ENCODE measurements around the gene HVCN1.

HVCN1 gene

DNA sequence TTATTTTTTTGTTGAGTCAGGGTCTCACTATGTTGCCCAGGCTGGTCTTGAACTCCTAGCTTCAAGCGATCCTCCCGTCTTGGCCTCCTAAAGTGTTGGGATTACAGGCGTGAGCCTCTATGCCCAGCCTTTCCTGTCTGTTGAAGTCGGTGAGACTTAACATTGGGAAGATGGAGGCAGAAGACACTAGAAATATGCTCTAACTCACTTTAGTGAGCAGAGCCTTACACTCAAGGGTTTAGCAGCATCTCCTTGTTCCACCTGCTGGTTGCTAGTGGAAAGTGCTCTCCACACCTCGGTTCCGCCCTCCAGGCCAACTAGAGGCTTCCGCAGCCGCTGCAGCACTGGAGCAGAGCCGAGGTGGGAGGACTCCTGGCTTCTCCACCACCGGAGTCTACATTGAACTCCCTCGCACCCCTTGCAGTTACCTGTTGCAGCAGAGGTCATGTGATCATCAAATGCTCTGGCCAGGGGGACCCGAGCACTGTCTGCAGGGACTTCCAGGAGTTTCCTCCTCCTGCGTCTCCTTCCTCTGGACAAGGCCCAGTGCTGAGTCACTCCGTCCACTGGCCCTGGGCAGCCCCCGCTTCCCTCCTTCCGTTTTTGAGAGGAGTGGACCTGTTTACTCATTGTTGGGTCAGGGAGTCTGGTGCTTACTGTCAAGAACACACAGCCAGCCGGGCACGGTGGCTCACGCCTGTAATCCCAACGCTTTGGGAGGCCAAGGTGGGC lies 9.4 kb upstream of the HVCN1 start:
- Histone ChIP-seq H3K36me3 (ENCODE audit: control insufficient read depth, insufficient read depth, low read length) (no peaks in the 10 kb centered on the region), H3K27me3 (ENCODE audit: control insufficient read depth, insufficient read depth, low read length) (no peaks in the 10 kb centered on the region), H3K4me3 (ENCODE audit: low read depth, low read length) (no peak overlapping the region), H3K4me1 (ENCODE audit: control insufficient read depth, insufficient read depth, low read length) (peaks cover 3% of the 10 kb centered on the region; the same call in 1 of the 2 replicates), H3K9me3 (ENCODE audit: control insufficient read depth, insufficient read depth, low read depth, low read length) (no peaks in the 10 kb centered on the region), H3K9ac (ENCODE audit: low read length) (no peak overlapping the region), H3K27ac (ENCODE audit: low read depth, low read length) (no peak overlapping the region)

DNA sequence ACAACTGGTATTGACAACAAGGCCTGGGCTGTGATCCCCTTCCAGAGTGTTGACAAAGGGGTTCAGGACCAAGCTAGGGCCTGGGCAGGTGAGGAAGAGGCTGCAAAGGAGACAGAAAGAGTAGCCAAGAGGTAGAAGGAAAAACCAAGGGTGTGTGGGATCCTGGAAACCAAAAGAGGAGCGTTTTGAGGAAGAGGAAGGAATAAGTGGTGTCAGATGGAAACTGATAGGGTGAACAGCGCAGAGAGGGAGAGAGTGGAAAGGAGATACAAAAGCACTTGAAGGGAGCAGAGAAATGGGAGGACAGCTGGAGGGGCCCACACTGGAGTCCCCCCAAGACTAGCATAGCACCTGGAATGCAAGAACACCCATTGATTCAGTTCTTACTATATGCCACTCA lies 8.3 kb upstream of the HVCN1 start:
- no peaks in the 10 kb centered on the region for H3K36me3 ChIP-seq (ENCODE audit: control insufficient read depth, insufficient read depth, low read length)
- H3K27ac ChIP-seq (ENCODE audit: low read depth, low read length) = no peak overlapping the region
- no peak overlapping the region for H3K9ac ChIP-seq (ENCODE audit: low read length)
- no peak overlapping the region for H3K4me3 ChIP-seq (ENCODE audit: low read depth, low read length)
- no peaks in the 10 kb centered on the region for H3K9me3 ChIP-seq (ENCODE audit: control insufficient read depth, insufficient read depth, low read depth, low read length)
- no peaks in the 10 kb centered on the region for H3K27me3 ChIP-seq (ENCODE audit: control insufficient read depth, insufficient read depth, low read length)
- H3K4me1 ChIP-seq (ENCODE audit: control insufficient read depth, insufficient read depth, low read length) = peaks cover 3% of the 10 kb centered on the region; the same call in 1 of the 2 replicates

DNA sequence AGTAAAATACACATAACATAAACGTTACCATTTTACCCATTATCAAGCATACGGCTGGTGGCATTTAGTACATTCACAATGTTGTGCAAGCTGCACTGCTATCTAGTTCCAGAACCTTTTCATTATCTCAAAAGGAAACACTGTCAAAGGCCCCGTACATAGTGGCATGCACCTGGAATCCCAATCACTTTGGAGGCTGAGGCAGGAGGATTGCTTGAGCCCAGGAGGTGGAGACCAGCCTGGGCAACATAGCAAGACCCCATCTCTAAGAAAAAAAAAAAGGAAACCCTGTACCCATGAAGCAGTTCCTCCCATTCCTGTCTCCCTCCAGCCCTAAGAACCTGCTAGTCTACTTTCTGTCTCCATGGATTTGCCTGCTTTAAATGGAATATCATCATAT lies 7.4 kb upstream of the HVCN1 start:
- H3K9ac ChIP-seq (ENCODE audit: low read length) = no peak overlapping the region
- H3K4me3 ChIP-seq (ENCODE audit: low read depth, low read length) = no peak overlapping the region
- no peaks in the 10 kb centered on the region for H3K9me3 ChIP-seq (ENCODE audit: control insufficient read depth, insufficient read depth, low read depth, low read length)
- no peak overlapping the region for H3K27ac ChIP-seq (ENCODE audit: low read depth, low read length)
- no peaks in the 10 kb centered on the region for H3K36me3 ChIP-seq (ENCODE audit: control insufficient read depth, insufficient read depth, low read length)
- peaks cover 3% of the 10 kb centered on the region; the same call in 1 of the 2 replicates for H3K4me1 ChIP-seq (ENCODE audit: control insufficient read depth, insufficient read depth, low read length)
- H3K27me3 ChIP-seq (ENCODE audit: control insufficient read depth, insufficient read depth, low read length) = no peaks in the 10 kb centered on the region

DNA sequence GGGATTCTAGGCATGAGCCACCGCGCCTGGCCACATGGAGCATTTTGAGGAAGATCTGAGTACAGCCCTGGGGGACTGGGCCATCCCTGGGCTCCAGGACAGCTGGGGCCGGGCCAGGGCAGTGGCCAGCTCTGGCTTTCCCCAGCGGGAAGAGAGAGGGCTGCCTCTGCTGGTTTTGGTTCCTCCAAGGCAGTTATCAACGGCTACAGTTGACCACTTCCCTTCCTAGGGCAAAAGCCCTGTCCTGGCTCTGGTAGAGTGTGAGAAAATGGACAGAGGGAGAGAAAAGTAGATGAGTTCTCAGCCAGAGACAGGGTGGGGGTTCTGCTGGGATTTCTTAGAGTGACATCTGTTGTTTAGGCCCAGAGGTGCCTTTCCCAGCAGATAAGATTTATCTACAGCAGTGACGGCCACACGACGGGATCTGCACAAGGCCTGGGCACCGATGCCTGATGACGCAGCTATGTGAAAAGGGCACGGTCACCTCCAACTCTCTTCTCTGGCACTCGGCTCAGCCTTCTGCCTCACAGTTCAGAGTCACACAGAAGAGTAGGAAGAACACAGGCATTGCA lies 5.5 kb upstream of the HVCN1 start:
- H3K9ac ChIP-seq (ENCODE audit: low read length) = no peak overlapping the region

DNA sequence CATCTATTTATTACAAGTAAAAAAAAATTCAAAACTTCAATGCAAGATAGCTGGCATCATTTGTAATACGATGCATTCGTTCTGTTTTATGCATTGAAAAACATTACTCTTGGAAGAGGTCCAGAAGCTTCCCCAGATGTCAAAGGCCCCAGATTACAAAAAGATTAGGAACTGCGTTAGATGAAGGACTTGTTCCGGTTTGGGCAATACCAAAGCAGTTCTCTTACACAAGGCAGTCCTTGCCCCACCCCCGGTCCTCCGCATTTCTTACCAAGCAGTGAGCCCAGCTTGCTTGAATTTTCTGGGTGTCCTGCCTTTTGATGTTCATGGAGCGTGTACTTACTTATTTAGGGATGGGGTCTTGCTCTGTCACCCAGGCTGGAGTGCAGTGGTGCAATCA lies 4.8 kb upstream of the HVCN1 start:
- Histone ChIP-seq H3K4me3 (ENCODE audit: low read depth, low read length) (no peak overlapping the region), H3K27ac (ENCODE audit: low read depth, low read length) (no peak overlapping the region), H3K4me1 (ENCODE audit: control insufficient read depth, insufficient read depth, low read length) (peaks cover 15% of the 10 kb centered on the region), H3K9ac (ENCODE audit: low read length) (no peak overlapping the region), H3K9me3 (ENCODE audit: control insufficient read depth, insufficient read depth, low read depth, low read length) (no peaks in the 10 kb centered on the region), H3K27me3 (ENCODE audit: control insufficient read depth, insufficient read depth, low read length) (no peaks in the 10 kb centered on the region), H3K36me3 (ENCODE audit: control insufficient read depth, insufficient read depth, low read length) (no peaks in the 10 kb centered on the region)

More for the DNA sequence above, 5.5 kb upstream of the HVCN1 start:
- Histone ChIP-seq H3K36me3 (ENCODE audit: control insufficient read depth, insufficient read depth, low read length) (no peaks in the 10 kb centered on the region), H3K27me3 (ENCODE audit: control insufficient read depth, insufficient read depth, low read length) (no peaks in the 10 kb centered on the region), H3K27ac (ENCODE audit: low read depth, low read length) (no peak overlapping the region), H3K9me3 (ENCODE audit: control insufficient read depth, insufficient read depth, low read depth, low read length) (no peaks in the 10 kb centered on the region), H3K4me1 (ENCODE audit: control insufficient read depth, insufficient read depth, low read length) (peaks cover 13% of the 10 kb centered on the region), H3K4me3 (ENCODE audit: low read depth, low read length) (no peak overlapping the region)

DNA sequence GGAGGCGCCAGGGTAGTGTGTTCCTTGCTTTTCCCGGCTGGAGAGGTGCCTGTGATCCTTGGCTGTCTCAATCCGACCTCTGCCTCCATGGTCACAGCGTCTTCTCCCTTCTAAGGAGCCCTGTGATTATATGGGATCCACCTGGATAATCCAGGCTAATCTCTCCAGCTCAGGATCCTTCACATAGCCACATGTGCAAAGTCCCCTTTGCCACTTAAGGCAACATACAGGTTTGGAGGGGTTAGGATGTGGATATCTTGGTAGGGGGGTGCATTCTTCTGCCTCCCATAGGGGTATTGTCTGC lies 1.2 kb upstream of the HVCN1 start:
- peaks cover 4% of the 10 kb centered on the region; the same call in 1 of the 2 replicates for H3K9me3 ChIP-seq (ENCODE audit: control insufficient read depth, insufficient read depth, low read depth, low read length)
- no peak overlapping the region for H3K27ac ChIP-seq (ENCODE audit: low read depth, low read length)
- peaks cover 21% of the 10 kb centered on the region for H3K27me3 ChIP-seq (ENCODE audit: control insufficient read depth, insufficient read depth, low read length)
- H3K4me3 ChIP-seq (ENCODE audit: low read depth, low read length) = peak overlapping the region; percentile 79; the same call in 1 of the 2 replicates
- H3K9ac ChIP-seq (ENCODE audit: low read length) = no peak overlapping the region
- H3K36me3 ChIP-seq (ENCODE audit: control insufficient read depth, insufficient read depth, low read length) = no peaks in the 10 kb centered on the region
- peaks cover 19% of the 10 kb centered on the region for H3K4me1 ChIP-seq (ENCODE audit: control insufficient read depth, insufficient read depth, low read length)

DNA sequence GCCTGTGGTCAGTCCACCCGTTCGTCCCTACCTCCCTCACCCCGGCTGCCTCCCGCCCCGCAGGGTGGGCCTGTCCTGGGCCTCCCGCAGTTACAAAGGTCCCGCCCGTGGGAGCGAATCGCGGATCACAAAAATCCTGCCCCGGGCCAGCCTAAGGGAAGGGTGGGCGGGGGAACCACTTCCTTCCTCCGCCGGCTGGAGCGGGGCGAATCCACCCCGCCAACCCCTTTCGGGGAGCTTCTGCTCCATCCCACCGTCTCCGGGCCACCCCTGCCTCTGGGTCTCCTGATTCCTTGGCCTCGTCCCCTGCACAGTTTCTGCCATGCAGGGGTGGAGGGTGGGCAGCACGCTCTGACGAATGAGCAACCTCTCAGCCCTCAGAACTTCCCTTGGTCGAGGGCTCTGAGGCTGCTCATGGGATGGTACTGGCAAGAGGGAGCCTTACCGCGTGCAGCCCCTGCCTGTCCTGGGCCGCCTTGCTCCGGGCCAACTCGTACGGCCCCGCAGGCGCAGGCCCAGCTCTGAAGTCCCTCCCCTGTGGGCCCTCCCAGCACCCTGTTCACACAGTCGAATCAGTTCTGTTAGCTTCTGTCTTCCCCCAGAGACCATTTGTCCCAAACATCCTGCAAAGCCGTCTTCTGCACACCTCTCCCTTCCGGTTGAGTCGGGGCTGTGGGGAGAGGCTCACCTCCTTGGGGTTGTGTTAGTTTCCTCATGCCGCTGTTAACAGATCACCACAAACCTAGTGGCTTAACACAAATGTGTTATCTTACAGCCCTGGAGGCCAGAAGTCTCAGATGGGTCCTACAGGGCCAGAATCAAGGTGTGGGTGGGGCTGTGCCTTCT lies 589 bp upstream of the HVCN1 start:
- Histone ChIP-seq H3K27ac (ENCODE audit: low read depth, low read length) (peak overlapping the region; percentile 58; the same call in 1 of the 2 replicates), H3K27me3 (ENCODE audit: control insufficient read depth, insufficient read depth, low read length) (peaks cover 21% of the 10 kb centered on the region), H3K9ac (ENCODE audit: low read length) (peak overlapping the region; percentile 71), H3K9me3 (ENCODE audit: control insufficient read depth, insufficient read depth, low read depth, low read length) (peaks cover 4% of the 10 kb centered on the region; the same call in 1 of the 2 replicates), H3K4me3 (ENCODE audit: low read depth, low read length) (peak overlapping the region; percentile 79), H3K4me1 (ENCODE audit: control insufficient read depth, insufficient read depth, low read length) (peaks cover 19% of the 10 kb centered on the region), H3K36me3 (ENCODE audit: control insufficient read depth, insufficient read depth, low read length) (no peaks in the 10 kb centered on the region)

DNA sequence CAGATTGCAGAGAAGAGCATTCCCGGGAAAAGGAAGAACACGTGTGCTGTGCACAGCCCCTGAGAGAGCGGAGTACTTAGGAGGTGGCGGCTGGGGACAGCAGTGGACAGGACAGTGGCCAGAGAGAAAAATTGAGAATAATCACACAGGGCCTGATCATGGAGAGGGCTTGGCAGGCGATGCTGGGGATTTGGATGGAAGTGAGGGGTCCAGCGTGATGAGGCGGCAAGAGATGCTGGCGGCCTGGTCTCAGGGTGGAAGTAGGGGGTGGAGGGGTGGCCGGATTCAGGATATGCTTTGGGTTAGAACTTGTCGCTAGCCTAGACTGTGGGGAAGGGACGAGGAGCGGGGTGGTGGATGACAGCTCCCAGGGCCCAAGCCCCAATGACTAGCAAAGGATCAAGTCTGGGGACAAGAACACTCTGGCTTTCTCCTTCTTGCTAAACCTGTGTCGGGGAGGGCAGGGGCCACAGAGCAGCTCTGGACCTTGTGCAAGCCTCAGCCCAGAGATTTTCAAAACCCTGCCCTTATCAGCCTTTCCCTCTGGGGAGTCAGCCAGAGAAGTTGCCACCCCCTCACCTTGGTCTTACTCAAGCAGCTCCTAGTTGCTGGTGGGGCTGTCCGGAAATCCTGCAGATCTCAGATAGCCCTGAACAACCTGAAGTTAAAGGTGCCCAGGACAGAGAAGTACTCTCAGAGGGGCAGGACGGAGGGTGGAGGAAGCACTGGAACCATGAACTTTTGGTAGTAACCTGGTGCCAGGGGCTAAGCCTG lies 1.3 kb downstream of the HVCN1 start:
- Histone ChIP-seq H3K4me1 (ENCODE audit: control insufficient read depth, insufficient read depth, low read length) (peaks cover 19% of the 10 kb centered on the region), H3K9ac (ENCODE audit: low read length) (no peak overlapping the region), H3K27me3 (ENCODE audit: control insufficient read depth, insufficient read depth, low read length) (peaks cover 21% of the 10 kb centered on the region), H3K9me3 (ENCODE audit: control insufficient read depth, insufficient read depth, low read depth, low read length) (peaks cover 4% of the 10 kb centered on the region; the same call in 1 of the 2 replicates), H3K36me3 (ENCODE audit: control insufficient read depth, insufficient read depth, low read length) (no peaks in the 10 kb centered on the region), H3K4me3 (ENCODE audit: low read depth, low read length) (peak overlapping the region; percentile 79; the same call in 1 of the 2 replicates), H3K27ac (ENCODE audit: low read depth, low read length) (no peak overlapping the region)

DNA sequence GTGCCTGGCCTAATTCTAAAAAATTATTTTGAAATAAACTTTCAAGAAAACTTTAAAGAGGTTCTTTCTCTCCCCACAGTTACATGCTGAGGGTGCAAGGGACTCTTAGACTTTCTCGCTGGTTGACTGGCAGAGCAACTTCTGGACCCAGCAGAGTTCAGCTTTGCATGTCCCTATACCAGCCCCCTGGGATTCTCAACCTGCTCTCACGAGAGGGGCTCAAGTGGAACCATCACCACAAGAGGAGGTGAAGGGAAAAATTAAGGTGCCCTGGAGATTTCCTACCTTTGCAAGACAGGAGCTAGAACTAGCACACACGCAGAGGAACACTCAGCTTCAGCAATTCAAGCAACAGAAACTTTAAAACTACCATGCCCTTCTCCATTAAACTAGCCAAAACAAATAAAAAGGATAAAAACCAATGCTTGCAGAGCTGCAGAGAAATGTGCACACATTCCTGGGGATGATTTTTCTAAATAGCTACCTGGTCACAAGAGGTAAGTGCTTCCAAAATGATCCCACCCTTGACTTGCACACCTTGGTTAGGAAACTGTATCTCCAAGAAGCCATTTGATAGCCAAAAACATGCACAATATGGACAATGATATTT lies 2.5 kb downstream of the HVCN1 start:
- Histone ChIP-seq H3K36me3 (ENCODE audit: control insufficient read depth, insufficient read depth, low read length) (no peaks in the 10 kb centered on the region), H3K4me1 (ENCODE audit: control insufficient read depth, insufficient read depth, low read length) (peaks cover 19% of the 10 kb centered on the region), H3K4me3 (ENCODE audit: low read depth, low read length) (no peak overlapping the region), H3K27me3 (ENCODE audit: control insufficient read depth, insufficient read depth, low read length) (peaks cover 21% of the 10 kb centered on the region), H3K9ac (ENCODE audit: low read length) (no peak overlapping the region), H3K27ac (ENCODE audit: low read depth, low read length) (no peak overlapping the region), H3K9me3 (ENCODE audit: control insufficient read depth, insufficient read depth, low read depth, low read length) (peaks cover 4% of the 10 kb centered on the region; the same call in 1 of the 2 replicates)

DNA sequence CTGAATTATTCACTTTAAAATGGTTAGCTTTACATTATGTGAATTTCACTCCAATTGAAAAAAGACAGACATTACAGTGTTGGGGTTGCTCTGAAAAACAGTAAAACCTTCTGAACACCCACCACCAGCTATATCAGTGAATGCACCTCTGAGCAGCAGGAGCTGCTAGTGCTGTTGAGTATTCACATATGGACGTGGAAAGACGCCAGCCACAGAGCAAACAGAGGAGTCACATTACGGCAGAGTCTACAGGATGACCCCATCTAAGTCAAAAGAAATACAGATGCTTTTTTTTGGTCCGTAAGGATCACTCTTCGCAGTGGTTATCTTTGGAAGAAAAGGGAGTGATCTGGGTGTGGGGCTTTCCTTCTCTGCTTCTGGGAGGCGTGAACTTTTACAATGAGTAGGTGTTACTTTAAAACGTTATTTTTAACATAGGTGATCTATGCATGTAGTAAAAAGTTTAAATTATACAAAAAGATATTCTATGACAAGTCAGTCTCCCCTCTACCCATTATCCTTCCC lies 4.5 kb downstream of the HVCN1 start:
- Histone ChIP-seq H3K27ac (ENCODE audit: low read depth, low read length) (no peak overlapping the region), H3K36me3 (ENCODE audit: control insufficient read depth, insufficient read depth, low read length) (no peaks in the 10 kb centered on the region), H3K9me3 (ENCODE audit: control insufficient read depth, insufficient read depth, low read depth, low read length) (peaks cover 4% of the 10 kb centered on the region; the same call in 1 of the 2 replicates), H3K4me1 (ENCODE audit: control insufficient read depth, insufficient read depth, low read length) (peaks cover 8% of the 10 kb centered on the region), H3K9ac (ENCODE audit: low read length) (no peak overlapping the region), H3K4me3 (ENCODE audit: low read depth, low read length) (no peak overlapping the region), H3K27me3 (ENCODE audit: control insufficient read depth, insufficient read depth, low read length) (peaks cover 21% of the 10 kb centered on the region)
